Body of pancreas (tissue), 4 donors: ENCODE results near the gene TESPA1.

Experiments
- POLR2A ChIP-seq, 3 donors: fragments of 450-650 bp; IDR thresholded peaks; one replicate each; pipeline ENCODE4 v1.6.1; 2016; ENCODE audit warnings: antibody characterized with exemption in 3 of 3, mild to moderate bottlenecking in 2 of 3
- TF ChIP-seq, protein P1 (sequence below), 7 experiments: fragments of 450-650 bp in 4 of 7; fragments of 200-600 bp in 3 of 7; sonication (generic) in 3 of 7; IDR thresholded peaks; one replicate each; pipeline ENCODE4 v1.5.1; 2016 to 2019; ENCODE audit warnings: antibody characterized with exemption in 7 of 7

DNA sequence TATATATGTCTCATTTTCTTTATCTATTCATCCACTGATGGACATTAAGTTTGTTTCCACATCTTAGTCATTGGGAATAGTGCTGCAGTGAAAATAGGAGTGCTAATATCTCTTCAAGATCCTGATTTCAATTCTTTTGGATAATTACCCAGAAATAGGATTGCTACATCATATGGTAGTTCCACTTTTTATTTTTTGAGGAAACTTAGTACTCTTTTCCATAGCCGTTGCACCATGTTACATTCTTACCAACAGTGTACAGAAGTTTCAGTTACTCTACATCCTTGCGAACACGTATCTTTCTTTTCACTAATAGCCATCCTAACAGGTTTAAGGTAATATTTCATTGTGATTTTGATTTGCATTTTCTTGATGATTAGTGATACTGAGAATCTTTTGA lies 29.8 kb downstream of the TESPA1 start:
- TF ChIP-seq, protein P1, sequence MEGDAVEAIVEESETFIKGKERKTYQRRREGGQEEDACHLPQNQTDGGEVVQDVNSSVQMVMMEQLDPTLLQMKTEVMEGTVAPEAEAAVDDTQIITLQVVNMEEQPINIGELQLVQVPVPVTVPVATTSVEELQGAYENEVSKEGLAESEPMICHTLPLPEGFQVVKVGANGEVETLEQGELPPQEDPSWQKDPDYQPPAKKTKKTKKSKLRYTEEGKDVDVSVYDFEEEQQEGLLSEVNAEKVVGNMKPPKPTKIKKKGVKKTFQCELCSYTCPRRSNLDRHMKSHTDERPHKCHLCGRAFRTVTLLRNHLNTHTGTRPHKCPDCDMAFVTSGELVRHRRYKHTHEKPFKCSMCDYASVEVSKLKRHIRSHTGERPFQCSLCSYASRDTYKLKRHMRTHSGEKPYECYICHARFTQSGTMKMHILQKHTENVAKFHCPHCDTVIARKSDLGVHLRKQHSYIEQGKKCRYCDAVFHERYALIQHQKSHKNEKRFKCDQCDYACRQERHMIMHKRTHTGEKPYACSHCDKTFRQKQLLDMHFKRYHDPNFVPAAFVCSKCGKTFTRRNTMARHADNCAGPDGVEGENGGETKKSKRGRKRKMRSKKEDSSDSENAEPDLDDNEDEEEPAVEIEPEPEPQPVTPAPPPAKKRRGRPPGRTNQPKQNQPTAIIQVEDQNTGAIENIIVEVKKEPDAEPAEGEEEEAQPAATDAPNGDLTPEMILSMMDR (IDR thresholded peaks at IDR 0.05): no peak
- TF ChIP-seq POLR2A (IDR thresholded peaks at IDR 0.05): no peak
